HG03045 (cell line): ENCODE results near the gene TBC1D1.

Source experiments
- ATAC-seq: cut with Tn5 transposase; IDR thresholded peaks from one replicate; pipeline ENCODE4 v1.9.1; 2021; ENCODE audit warnings: mild to moderate bottlenecking, moderate library complexity; ENCODE audit not compliant: unreplicated experiment

Gene TBC1D1

GRCh38 chr4:38044060-38044459 is 153.2 kb downstream of the TBC1D1 start:
- no peak for ATAC-seq

GRCh38 chr4:38045289-38045988 is 154.6 kb downstream of the TBC1D1 start:
- ATAC-seq = no peak

GRCh38 chr4:38046727-38047489 is 156.0 kb downstream of the TBC1D1 start:
- no peak for ATAC-seq

GRCh38 chr4:38049545-38050170 is 158.8 kb downstream of the TBC1D1 start:
- no peak for ATAC-seq

- ATAC-seq = no peak
Observed at GRCh38 chr4:38050560-38051350, 159.9 kb downstream of the TBC1D1 start.

- no peak for ATAC-seq
Observed at GRCh38 chr4:38055566-38055965, 164.7 kb downstream of the TBC1D1 start.

- no peak for ATAC-seq
Observed at GRCh38 chr4:38056011-38056685, 165.3 kb downstream of the TBC1D1 start.

- no peak for ATAC-seq
Observed at GRCh38 chr4:38058151-38058550, 167.3 kb downstream of the TBC1D1 start.

GRCh38 chr4:38060829-38061431 is 170.0 kb downstream of the TBC1D1 start:
- ATAC-seq = no peak

- ATAC-seq = no peak
Observed at GRCh38 chr4:38062088-38062775, 171.3 kb downstream of the TBC1D1 start.

- ATAC-seq = no peak
Observed at GRCh38 chr4:38062776-38063097, 171.9 kb downstream of the TBC1D1 start.

- ATAC-seq = no peak
Observed at GRCh38 chr4:38065176-38065575, 174.3 kb downstream of the TBC1D1 start.

- ATAC-seq = no peak
Observed at GRCh38 chr4:38065900-38066299, 175.0 kb downstream of the TBC1D1 start.

GRCh38 chr4:38067499-38067898 is 176.6 kb downstream of the TBC1D1 start:
- no peak for ATAC-seq

- no peak for ATAC-seq
Observed at GRCh38 chr4:38068107-38068506, 177.2 kb downstream of the TBC1D1 start.

- ATAC-seq = no peak
Observed at GRCh38 chr4:38069271-38069760, 178.4 kb downstream of the TBC1D1 start.

GRCh38 chr4:38071801-38072431 is 181.0 kb downstream of the TBC1D1 start:
- no peak for ATAC-seq

- ATAC-seq = no peak
Observed at GRCh38 chr4:38072578-38072977, 181.7 kb downstream of the TBC1D1 start.

- no peak for ATAC-seq
Observed at GRCh38 chr4:38073596-38074234, 182.8 kb downstream of the TBC1D1 start.
